IPS-20b (cell line): ENCODE data around the gene STARD13.

Experiments used
- H3K27ac ChIP-seq: one replicate; pipeline ENCODE4 v1.5.1; 2013; ENCODE audit warnings: low read length
- H3K27me3 ChIP-seq: 2 replicates; pipeline ENCODE4 v1.6.1; 2013; ENCODE audit warnings: mild to moderate bottlenecking, low read length, inconsistent platforms; ENCODE audit not compliant: insufficient read depth
- H3K36me3 ChIP-seq: 2 replicates; pipeline ENCODE4 v1.6.1; 2013; ENCODE audit warnings: low read depth, mild to moderate bottlenecking, inconsistent platforms, low read length, moderate library complexity; ENCODE audit not compliant: insufficient read depth
- H3K4me1 ChIP-seq: 2 replicates; pipeline ENCODE4 v1.6.1; 2013; ENCODE audit warnings: mild to moderate bottlenecking, control low read depth, inconsistent platforms, low read length, moderate library complexity; ENCODE audit not compliant: insufficient read depth
- H3K4me3 ChIP-seq: 2 replicates; pipeline ENCODE4 v1.5.1; 2013; ENCODE audit warnings: mild to moderate bottlenecking, low read length, inconsistent platforms
- H3K9ac ChIP-seq: 2 replicates; pipeline ENCODE4 v1.6.1; 2013; ENCODE audit warnings: low read depth, mild to moderate bottlenecking, inconsistent platforms, low read length, moderate library complexity
- H3K9me3 ChIP-seq: 2 replicates; pipeline ENCODE4 v1.6.1; 2013; ENCODE audit warnings: mild to moderate bottlenecking, low read depth, low read length, inconsistent platforms; ENCODE audit not compliant: insufficient read depth

STARD13 gene

GRCh38 chr13:33110386-33110712 is 175.2 kb downstream of the STARD13 start:
- no peaks in the 10 kb centered on the region for H3K36me3 ChIP-seq
- H3K4me1 ChIP-seq, result no peaks in the 10 kb centered on the region
- H3K9me3 ChIP-seq, result no peaks in the 10 kb centered on the region
- no peak overlapping the region for H3K9ac ChIP-seq
- no peak overlapping the region for H3K27ac ChIP-seq
- H3K27me3 ChIP-seq, result no peaks in the 10 kb centered on the region
- no peak overlapping the region for H3K4me3 ChIP-seq

- Histone ChIP-seq H3K4me1 (no peaks in the 10 kb centered on the region), H3K9ac (no peak overlapping the region), H3K36me3 (no peaks in the 10 kb centered on the region), H3K27ac (no peak overlapping the region), H3K4me3 (no peak overlapping the region), H3K9me3 (no peaks in the 10 kb centered on the region), H3K27me3 (no peaks in the 10 kb centered on the region)
These were observed 175.8 kb downstream of the STARD13 start for GRCh38 chr13:33109801-33110200.

- H3K9ac ChIP-seq, result no peak overlapping the region
These were observed 176.3 kb downstream of the STARD13 start for GRCh38 chr13:33109271-33109697.

GRCh38 chr13:33108620-33109019 is 176.9 kb downstream of the STARD13 start:
- H3K9me3 ChIP-seq, result no peaks in the 10 kb centered on the region
- no peaks in the 10 kb centered on the region for H3K4me1 ChIP-seq
- no peak overlapping the region for H3K9ac ChIP-seq
- no peaks in the 10 kb centered on the region for H3K36me3 ChIP-seq
- H3K27me3 ChIP-seq, result no peaks in the 10 kb centered on the region
- no peak overlapping the region for H3K27ac ChIP-seq
- H3K4me3 ChIP-seq, result no peak overlapping the region

More at GRCh38 chr13:33109271-33109697, 176.3 kb downstream of the STARD13 start:
- Histone ChIP-seq H3K27ac (no peak overlapping the region), H3K4me1 (no peaks in the 10 kb centered on the region), H3K36me3 (no peaks in the 10 kb centered on the region), H3K9me3 (no peaks in the 10 kb centered on the region), H3K4me3 (no peak overlapping the region), H3K27me3 (no peaks in the 10 kb centered on the region)

DNA sequence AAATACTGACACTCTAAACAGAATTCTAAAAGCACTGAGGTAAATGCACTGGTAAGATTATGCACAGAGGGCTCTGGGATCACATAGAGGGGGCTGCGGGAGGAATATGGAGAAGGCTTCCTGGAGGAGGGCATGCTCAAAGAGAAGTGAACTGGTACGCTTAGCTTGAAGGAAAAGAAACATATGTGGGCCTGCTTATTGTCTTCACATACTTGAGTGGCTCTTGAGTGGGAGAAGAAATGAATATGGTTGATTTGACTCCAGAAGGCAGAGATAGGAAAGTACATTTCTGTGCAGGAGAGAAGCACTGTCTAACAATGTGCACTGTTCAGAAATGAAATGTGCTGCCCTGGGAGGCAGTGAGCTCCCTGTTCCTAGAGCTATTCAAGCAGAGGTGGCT is 178.2 kb downstream of the STARD13 start:
- Histone ChIP-seq H3K9me3 (no peaks in the 10 kb centered on the region), H3K27me3 (no peaks in the 10 kb centered on the region), H3K4me3 (no peak overlapping the region), H3K4me1 (no peaks in the 10 kb centered on the region), H3K9ac (no peak overlapping the region), H3K36me3 (no peaks in the 10 kb centered on the region), H3K27ac (no peak overlapping the region)

DNA sequence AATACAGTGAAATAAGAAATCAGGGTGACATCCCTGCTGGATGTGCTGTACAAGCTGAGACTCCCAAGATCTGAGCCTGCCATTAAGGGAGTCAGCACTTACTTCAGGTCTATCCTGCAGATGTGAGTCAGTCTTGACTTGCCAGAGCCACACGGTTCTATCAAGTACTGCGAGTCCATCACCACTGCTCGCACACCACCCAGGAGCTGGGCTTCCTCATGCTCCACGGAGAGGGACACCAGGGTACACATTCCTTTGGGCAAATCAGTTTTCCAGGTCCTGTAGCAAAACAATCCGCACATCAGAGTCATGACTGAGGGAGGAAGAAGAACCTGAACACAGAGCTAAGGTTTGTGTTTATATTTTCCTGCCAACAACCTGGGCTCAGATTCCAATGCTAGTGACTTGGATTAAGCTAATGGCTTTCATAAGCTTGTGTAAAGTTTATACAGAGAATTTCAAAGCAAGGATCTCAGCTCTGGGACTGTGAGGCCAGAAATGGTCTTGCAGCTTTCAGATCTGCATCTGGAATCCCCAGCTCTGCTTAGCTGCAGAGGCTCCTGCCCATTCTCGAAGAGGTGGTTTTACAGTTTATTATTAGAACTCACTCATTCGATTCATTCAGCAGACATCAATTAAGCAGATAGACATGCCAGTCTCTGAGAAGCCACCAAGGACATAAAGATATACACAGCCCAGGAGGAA is 178.7 kb downstream of the STARD13 start:
- Histone ChIP-seq H3K9me3 (no peaks in the 10 kb centered on the region), H3K27me3 (no peaks in the 10 kb centered on the region), H3K36me3 (no peaks in the 10 kb centered on the region), H3K4me1 (no peaks in the 10 kb centered on the region), H3K9ac (no peak overlapping the region), H3K4me3 (no peak overlapping the region), H3K27ac (no peak overlapping the region)

GRCh38 chr13:33105387-33106005 is 180.1 kb downstream of the STARD13 start:
- no peaks in the 10 kb centered on the region for H3K36me3 ChIP-seq
- H3K9ac ChIP-seq, result no peak overlapping the region
- H3K9me3 ChIP-seq, result no peaks in the 10 kb centered on the region
- H3K4me1 ChIP-seq, result no peaks in the 10 kb centered on the region
- no peak overlapping the region for H3K4me3 ChIP-seq
- H3K27ac ChIP-seq, result no peak overlapping the region
- H3K27me3 ChIP-seq, result no peaks in the 10 kb centered on the region

DNA sequence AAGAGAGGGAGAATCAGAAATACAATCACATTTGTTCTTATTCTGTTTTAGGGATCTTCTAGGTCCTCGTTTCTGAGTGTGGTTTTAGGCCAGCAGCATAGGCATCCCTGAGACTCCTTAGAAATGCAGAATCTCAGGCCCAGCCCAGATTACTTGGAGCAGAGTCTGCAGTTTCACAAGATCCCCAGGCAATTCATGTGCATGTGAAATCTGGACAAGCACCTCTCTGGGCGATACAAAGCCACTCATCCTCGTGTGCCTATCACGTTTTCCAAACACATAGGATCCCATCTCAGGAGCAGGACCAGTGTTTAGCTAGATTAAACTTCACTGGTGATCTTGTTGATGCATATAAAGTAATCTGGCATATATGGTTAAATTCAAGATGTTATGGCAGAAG is 182.1 kb downstream of the STARD13 start:
- Histone ChIP-seq H3K27ac (no peak overlapping the region), H3K36me3 (no peaks in the 10 kb centered on the region), H3K4me3 (no peak overlapping the region), H3K4me1 (no peaks in the 10 kb centered on the region), H3K9ac (no peak overlapping the region), H3K27me3 (no peaks in the 10 kb centered on the region), H3K9me3 (no peaks in the 10 kb centered on the region)

DNA sequence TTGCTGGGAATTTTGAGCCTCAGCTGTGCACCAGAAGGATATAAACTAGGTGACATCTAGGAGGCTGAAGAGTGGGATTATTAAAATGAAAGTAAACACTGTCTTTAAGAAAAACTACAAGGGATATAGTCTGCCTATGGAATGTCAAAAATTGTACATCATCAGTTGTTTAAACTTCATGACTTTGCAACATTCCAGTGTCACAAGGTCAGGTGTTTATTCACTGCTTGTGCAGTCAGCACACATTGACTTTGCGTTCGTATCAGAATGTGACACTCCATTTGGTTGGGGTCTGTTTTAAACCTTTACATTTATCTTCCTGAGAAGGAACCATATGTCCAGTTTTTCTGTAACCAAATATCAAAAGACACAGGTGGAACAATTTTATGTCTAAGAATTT is 183.7 kb downstream of the STARD13 start:
- Histone ChIP-seq H3K9me3 (no peaks in the 10 kb centered on the region), H3K36me3 (no peaks in the 10 kb centered on the region), H3K27me3 (no peaks in the 10 kb centered on the region), H3K27ac (no peak overlapping the region), H3K4me1 (no peaks in the 10 kb centered on the region), H3K4me3 (no peak overlapping the region), H3K9ac (no peak overlapping the region)

DNA sequence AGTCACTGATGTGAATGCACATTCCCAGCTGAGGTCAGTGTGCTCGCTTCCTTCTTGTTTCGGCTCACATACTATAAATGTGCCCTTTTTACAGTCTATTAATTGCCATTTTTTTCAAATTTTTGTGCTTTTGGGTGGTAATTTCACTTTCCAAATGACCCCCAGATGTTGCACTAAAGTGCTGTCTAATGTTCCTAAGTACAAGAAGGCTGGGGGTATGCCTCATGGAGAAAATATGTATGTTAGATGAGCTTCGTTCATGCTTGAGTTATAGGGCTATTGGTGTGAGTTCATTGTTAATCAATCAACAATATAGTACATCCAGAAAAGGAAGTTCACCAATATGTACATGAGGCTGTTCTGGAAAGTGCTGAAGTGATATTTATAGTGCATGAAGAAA is 184.7 kb downstream of the STARD13 start:
- no peaks in the 10 kb centered on the region for H3K9me3 ChIP-seq
- no peaks in the 10 kb centered on the region for H3K4me1 ChIP-seq

DNA sequence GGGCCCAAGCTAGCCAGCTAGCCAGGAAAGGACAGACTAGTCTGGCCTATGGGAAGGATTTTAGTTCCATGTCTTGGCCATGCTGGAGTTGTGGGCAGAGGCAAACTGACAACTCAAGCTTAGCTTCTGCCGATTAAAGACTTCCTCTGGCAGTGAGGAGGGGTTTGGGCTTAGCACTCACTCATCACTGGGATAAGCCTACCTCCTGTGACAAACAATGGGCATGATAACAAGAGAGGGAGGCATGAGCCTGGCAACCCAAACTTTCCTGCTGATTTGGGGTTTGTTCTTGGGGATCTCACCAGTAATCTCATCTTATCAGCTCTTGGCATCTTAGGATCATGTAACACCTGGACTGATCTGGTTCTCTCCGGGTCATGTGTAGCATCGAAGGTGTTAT is 185.7 kb downstream of the STARD13 start:
- H3K36me3 ChIP-seq, result no peaks in the 10 kb centered on the region
- H3K4me3 ChIP-seq, result no peak overlapping the region
- no peaks in the 10 kb centered on the region for H3K27me3 ChIP-seq
- no peaks in the 10 kb centered on the region for H3K4me1 ChIP-seq
- no peaks in the 10 kb centered on the region for H3K9me3 ChIP-seq
- no peak overlapping the region for H3K9ac ChIP-seq
- H3K27ac ChIP-seq, result no peak overlapping the region

More for the DNA sequence above, 184.7 kb downstream of the STARD13 start:
- Histone ChIP-seq H3K27me3 (no peaks in the 10 kb centered on the region), H3K9ac (no peak overlapping the region), H3K27ac (no peak overlapping the region), H3K4me3 (no peak overlapping the region), H3K36me3 (no peaks in the 10 kb centered on the region)

- no peaks in the 10 kb centered on the region for H3K27me3 ChIP-seq
- peaks cover 8% of the 10 kb centered on the region for H3K4me1 ChIP-seq
- no peaks in the 10 kb centered on the region for H3K36me3 ChIP-seq
- no peaks in the 10 kb centered on the region for H3K9me3 ChIP-seq
- H3K4me3 ChIP-seq, result no peak overlapping the region
- no peak overlapping the region for H3K9ac ChIP-seq
- H3K27ac ChIP-seq, result no peak overlapping the region
These were observed 188.5 kb downstream of the STARD13 start for GRCh38 chr13:33096886-33097605.
